K562 (cell line): ENCODE measurements around the gene CSF2RB. TPM values are rescaled to one million over a fixed set of nuclear protein-coding genes. Genes with fewer than 3 reads are reported as not detected.

Experiments
- ATAC-seq: fragments of 200-7000 bp; cut with Tn5 transposase; 3 replicates; pipeline ENCODE4 v1.9.1; 2020; ENCODE audit warnings: moderate library complexity
- BruUV-seq: library from RNA; stranded (reverse); fragments of 400-500 nt; replicated peaks from 2 replicates; lab custom pipeline; 2021; lab: Mats Ljungman, UMichigan
- CTCF ChIA-PET: fragments of 300-600 bp; formaldehyde crosslinking; extraction: SDS; loops from one replicate; lab custom pipeline; 2021; ENCODE audit warnings: low intra/inter-chr PET ratio; lab: Yijun Ruan, JAX
- POLR2A ChIA-PET: fragments of 300-600, 350-650 bp; sonication (Branson Sonifier 250); formaldehyde crosslinking; extraction: SDS; loops from one replicate; lab custom pipeline; 2021; ENCODE audit warnings: antibody characterized with exemption, inconsistent platforms; lab: Yijun Ruan, JAX
- DNase-seq, 4 experiments: peaks; one replicate each; pipeline versions ENCODE4 v3.0.0 to v3.0.0-alpha.2; 2011 to 2018; ENCODE audit warnings: low spot score in 3 of 4, mixed read lengths in 3 of 4; ENCODE audit errors: extremely low read depth in 1 of 4
- FAIRE-seq: peaks from 2 replicates; lab custom pipeline; 2011; peaks lifted over from hg19 to GRCh38; lab: Jason Lieb, UNC
- H2AFZ ChIP-seq: 2 replicates; pipeline ENCODE4 v1.6.0; 2011; ENCODE audit warnings: low read depth, low read length, control low read depth, inconsistent platforms
- H3K27ac ChIP-seq: fragments of 200-600 bp; 3 replicates; pipeline ENCODE4 v1.8.0; 2011; ENCODE audit warnings: low read depth, mild to moderate bottlenecking, control low read depth, inconsistent platforms, low read length, moderate library complexity, mixed read lengths; ENCODE audit errors: extremely low read depth
- H3K27me3 ChIP-seq, 2 experiments: fragments of 300-600 bp in 1 of 2; 2 replicates in 1 of 2; 3 replicates in 1 of 2; pipeline versions ENCODE4 v1.6.0 to v1.8.0; 2011; ENCODE audit warnings: inconsistent platforms in 2 of 2, low read length in 2 of 2, mild to moderate bottlenecking in 1 of 2, mixed read lengths in 1 of 2, moderate library complexity in 1 of 2; ENCODE audit not compliant: control insufficient read depth in 2 of 2, insufficient read depth in 2 of 2
- H3K36me3 ChIP-seq: fragments of 300-600 bp; 3 replicates; pipeline ENCODE4 v1.8.0; 2011; ENCODE audit warnings: mild to moderate bottlenecking, low read length, inconsistent platforms; ENCODE audit not compliant: control insufficient read depth, insufficient read depth
- H3K4me1 ChIP-seq, 2 experiments: fragments of 200-600 bp in 1 of 2; replicated peaks in 1 of 2; 2 replicates in 1 of 2; 3 replicates in 1 of 2; pipeline versions ENCODE4 v1.5.1 to v1.8.0; 2011; ENCODE audit warnings: inconsistent platforms in 2 of 2, low read length in 2 of 2, mild to moderate bottlenecking in 1 of 2, mixed read lengths in 1 of 2, moderate library complexity in 1 of 2; ENCODE audit not compliant: control insufficient read depth in 2 of 2, insufficient read depth in 2 of 2
- H3K4me2 ChIP-seq: 2 replicates; pipeline ENCODE4 v1.6.1; 2011; ENCODE audit warnings: low read length, control low read depth, inconsistent platforms, mixed read lengths; ENCODE audit not compliant: insufficient read depth
- H3K4me3 ChIP-seq: fragments of 200-600 bp; sonication (generic), shearing (Covaris generic); 2 replicates; pipeline ENCODE4 v1.5.1; 2016; ENCODE audit warnings: control low read depth, inconsistent platforms
- H3K79me2 ChIP-seq: fragments of 200-600 bp; 3 replicates; pipeline ENCODE4 v1.8.0; 2011; ENCODE audit warnings: low read length, inconsistent platforms; ENCODE audit not compliant: control insufficient read depth, insufficient read depth
- H3K9ac ChIP-seq, 2 experiments: 2 replicates each; pipeline versions ENCODE4 v1.6.0 to v1.6.1; 2011; ENCODE audit warnings: low read depth in 2 of 2, low read length in 2 of 2, control low read depth in 1 of 2, inconsistent platforms in 1 of 2, mild to moderate bottlenecking in 1 of 2, mixed read lengths in 1 of 2; ENCODE audit not compliant: insufficient read depth in 1 of 2
- H3K9me1 ChIP-seq: one replicate; pipeline ENCODE4 v1.6.0; 2011; ENCODE audit warnings: inconsistent platforms, mild to moderate bottlenecking, low read length, moderate library complexity; ENCODE audit not compliant: control insufficient read depth, insufficient read depth
- H3K9me3 ChIP-seq: replicated peaks from 2 replicates; pipeline ENCODE4 v1.5.1; 2011; ENCODE audit warnings: low read depth, low read length, inconsistent platforms; ENCODE audit not compliant: control insufficient read depth, insufficient read depth
- H4K20me1 ChIP-seq: replicated peaks from 2 replicates; pipeline ENCODE4 v1.6.1; 2011; ENCODE audit warnings: low read length, inconsistent platforms, mixed read lengths; ENCODE audit not compliant: control insufficient read depth, insufficient read depth
- EGR1 ChIP-seq: fragments of 450-650 bp; conservative IDR thresholded peaks from 2 replicates; pipeline ENCODE4 v1.6.1; 2017; ENCODE audit warnings: mild to moderate bottlenecking
- ESRRB ChIP-seq: fragments of 250-450 bp; sonication (Bioruptor Pico); IDR thresholded peaks from 2 replicates; pipeline ENCODE4 v1.5.0; 2020; ENCODE audit warnings: mild to moderate bottlenecking, moderate library complexity, borderline replicate concordance
- TAL1 ChIP-seq: fragments of 450-650 bp; IDR thresholded peaks from 2 replicates; pipeline ENCODE4 v1.6.1; 2016; ENCODE audit warnings: mild to moderate bottlenecking
- TFE3 ChIP-seq: fragments of 450-650 bp; formaldehyde crosslinking; IDR thresholded peaks from 2 replicates; pipeline ENCODE4 v1.4.0; 2020; ENCODE audit warnings: mild to moderate bottlenecking, mixed read lengths
- ZNF143 ChIP-seq: sonication (generic); formaldehyde crosslinking; IDR thresholded peaks from 2 replicates; pipeline ENCODE4 v1.9.0; 2022; ENCODE audit warnings: mild to moderate bottlenecking, missing genetic modification reagents
- WGBS: fragments of 100-300 bp; shearing (Covaris generic); methylation state at CpG from one replicate; pipeline ENCODE4 v1.1.6; 2016; ENCODE audit warnings: low coverage, mixed read lengths; ENCODE audit not compliant: insufficient coverage; ENCODE audit errors: missing lambda C conversion rate; 5-methylcytosine and 5-hydroxymethylcytosine counted together
- in situ Hi-C: fragments of 300-500 bp; cut with MboI; formaldehyde crosslinking; loops from 4 replicates; pipeline ENCODE4 v1.15.0; 2018; ENCODE audit warnings: inconsistent platforms, mixed read lengths
- intact Hi-C: fragments of 100-400 bp; cut with micrococcal nuclease; formaldehyde crosslinking; loops from 2 replicates; pipeline ENCODE4 v1.14.2; 2022
- polyA plus RNA-seq, 8 experiments: library from polyadenylated mRNA; depleted of rRNA in 4 of 8; stranded (reverse) in 5 of 8; unstranded in 3 of 8; fragments of >200 nt; fragmentation: Nextera tagmentation in 2 of 8; fragmentation: Illumina TruSeq in 1 of 8; extraction: Ambion mirVana in 2 of 8; extraction: Trizol in 1 of 8; gene quantifications; 2 replicates each; pipeline versions ENCODE4 v1.2.1 to v1.2.3, GENCODE V29; 2011 to 2014; ENCODE audit warnings: inconsistent platforms in 1 of 8, missing spikeins in 1 of 8
- total RNA-seq, 7 experiments: library from RNA; depleted of rRNA in 6 of 7; stranded (reverse); fragments of >200 nt in 6 of 7; fragmentation: Illumina TruSeq in 2 of 7; extraction: Trizol in 2 of 7; gene quantifications; 2 replicates each; pipeline versions ENCODE4 v1.2.1 to v1.2.3, GENCODE V29; 2011 to 2021; ENCODE audit warnings: low replicate concordance in 1 of 7
- TF ChIP-seq, protein P1 (sequence below), 2 experiments: fragments of 450-650 bp; IDR thresholded peaks; 2 replicates each; pipeline ENCODE4 v1.6.1; 2016; ENCODE audit warnings: mild to moderate bottlenecking in 2 of 2, borderline replicate concordance in 1 of 2, low read depth in 1 of 2, moderate library complexity in 1 of 2

Gene CSF2RB
- total and polyA plus RNA-seq, 9 of the 15 experiments (the other 6 are each of a cell fraction or from before 2014, with no cell fraction given): 0.04 to 1.0 (median 0.36) TPM

DNA sequence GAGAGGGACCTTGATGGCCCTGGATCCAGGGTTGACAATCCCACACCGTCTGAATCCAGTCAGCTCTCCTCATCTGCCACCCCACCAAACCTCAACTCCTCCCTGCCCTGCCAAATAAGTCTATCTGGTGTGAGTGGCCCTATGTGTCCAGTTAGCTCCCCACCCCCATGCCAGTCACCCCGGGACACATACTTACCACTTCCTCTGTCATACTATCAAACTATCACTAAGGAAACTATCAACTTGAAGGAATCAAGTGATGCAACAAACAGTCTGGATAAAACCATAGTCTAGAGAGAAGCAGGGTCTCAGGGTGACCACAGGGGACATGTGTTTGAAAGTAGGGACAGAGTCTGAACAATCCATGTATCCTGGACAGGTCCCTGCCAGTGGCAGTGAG is 13.2 kb upstream of the CSF2RB start:
- intact Hi-C loops (no loop called here), in situ Hi-C loops (no loop called here)
- H3K4me3 ChIP-seq: no peak overlapping the region
- no peak overlapping the region for H3K4me2 ChIP-seq
- no TSS peak for BruUV-seq
- TF ChIP-seq ZNF143 (CRISPR knock-in tag) (no peak), ESRRB (no peak)
- ChIA-PET POLR2A (no interaction called here), CTCF (no interaction called here)
- no peak overlapping the region for H3K9ac ChIP-seq
- peaks cover 0 to 5% of the 10 kb centered on the region in 2 experiments; a peak in 1 of 5 replicates for H3K4me1 ChIP-seq
- no peak for FAIRE-seq
- no peaks in the 10 kb centered on the region for H3K9me1 ChIP-seq
- no peak for DNase-seq
- H4K20me1 ChIP-seq: no peaks in the 10 kb centered on the region
- H3K27ac ChIP-seq: no peak overlapping the region
- no peaks in the 10 kb centered on the region for H3K36me3 ChIP-seq
- no peak for ATAC-seq
- H3K9me3 ChIP-seq: no peaks in the 10 kb centered on the region
- H3K27me3 ChIP-seq: peaks cover 0 to 9% of the 10 kb centered on the region in 2 experiments; a peak in 2 of 5 replicates
- 0% methylated on average over 1 of the region's 2 CpGs for WGBS
- H2AFZ ChIP-seq: no peak overlapping the region
- H3K79me2 ChIP-seq: no peaks in the 10 kb centered on the region

DNA sequence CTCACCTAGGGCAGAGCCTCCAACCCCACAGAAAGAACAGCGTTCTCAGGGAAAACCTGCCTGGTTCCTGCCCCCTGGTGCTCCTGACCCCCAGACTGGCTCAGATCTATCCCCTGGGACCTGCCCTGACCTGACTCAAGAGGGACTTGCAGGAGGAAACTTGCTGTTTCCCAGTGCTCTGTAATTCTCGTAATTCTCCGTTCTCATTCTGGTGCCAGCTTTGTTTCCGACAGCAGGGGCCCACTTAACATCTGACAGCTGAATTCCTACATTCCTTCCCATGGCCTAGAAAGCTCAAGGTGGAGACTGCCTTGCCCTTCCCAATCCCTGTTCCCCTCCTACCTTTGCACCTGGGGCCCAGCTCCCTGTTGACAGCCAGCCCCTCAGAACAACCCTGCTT is 12.5 kb upstream of the CSF2RB start:
- no peak overlapping the region for H3K9ac ChIP-seq
- DNase-seq (no peak), ATAC-seq (no peak), FAIRE-seq (no peak)
- H3K4me2 ChIP-seq: no peak overlapping the region
- peaks cover 0 to 13% of the 10 kb centered on the region in 2 experiments; a peak in 2 of 5 replicates for H3K27me3 ChIP-seq
- peaks cover 0 to 5% of the 10 kb centered on the region in 2 experiments; a peak in 1 of 5 replicates for H3K4me1 ChIP-seq
- 4% methylated on average over 4 of the region's 4 CpGs for WGBS
- no peaks in the 10 kb centered on the region for H3K79me2 ChIP-seq
- BruUV-seq: no TSS peak
- CTCF ChIA-PET: no interaction called here
- no peaks in the 10 kb centered on the region for H3K9me3 ChIP-seq
- intact Hi-C loops (no loop called here), in situ Hi-C loops (no loop called here)
- no peak overlapping the region for H3K4me3 ChIP-seq
- H3K27ac ChIP-seq: no peak overlapping the region
- H4K20me1 ChIP-seq: no peaks in the 10 kb centered on the region
- no peak overlapping the region for H2AFZ ChIP-seq
- no peaks in the 10 kb centered on the region for H3K9me1 ChIP-seq
- POLR2A ChIA-PET: interaction anchor here (0.7 kb wide), 1 partner anchor 59 kb away, joined by 3 read pairs; no protein-coding TSS in a partner anchor
- H3K36me3 ChIP-seq: no peaks in the 10 kb centered on the region
- TF ChIP-seq, protein P1, sequence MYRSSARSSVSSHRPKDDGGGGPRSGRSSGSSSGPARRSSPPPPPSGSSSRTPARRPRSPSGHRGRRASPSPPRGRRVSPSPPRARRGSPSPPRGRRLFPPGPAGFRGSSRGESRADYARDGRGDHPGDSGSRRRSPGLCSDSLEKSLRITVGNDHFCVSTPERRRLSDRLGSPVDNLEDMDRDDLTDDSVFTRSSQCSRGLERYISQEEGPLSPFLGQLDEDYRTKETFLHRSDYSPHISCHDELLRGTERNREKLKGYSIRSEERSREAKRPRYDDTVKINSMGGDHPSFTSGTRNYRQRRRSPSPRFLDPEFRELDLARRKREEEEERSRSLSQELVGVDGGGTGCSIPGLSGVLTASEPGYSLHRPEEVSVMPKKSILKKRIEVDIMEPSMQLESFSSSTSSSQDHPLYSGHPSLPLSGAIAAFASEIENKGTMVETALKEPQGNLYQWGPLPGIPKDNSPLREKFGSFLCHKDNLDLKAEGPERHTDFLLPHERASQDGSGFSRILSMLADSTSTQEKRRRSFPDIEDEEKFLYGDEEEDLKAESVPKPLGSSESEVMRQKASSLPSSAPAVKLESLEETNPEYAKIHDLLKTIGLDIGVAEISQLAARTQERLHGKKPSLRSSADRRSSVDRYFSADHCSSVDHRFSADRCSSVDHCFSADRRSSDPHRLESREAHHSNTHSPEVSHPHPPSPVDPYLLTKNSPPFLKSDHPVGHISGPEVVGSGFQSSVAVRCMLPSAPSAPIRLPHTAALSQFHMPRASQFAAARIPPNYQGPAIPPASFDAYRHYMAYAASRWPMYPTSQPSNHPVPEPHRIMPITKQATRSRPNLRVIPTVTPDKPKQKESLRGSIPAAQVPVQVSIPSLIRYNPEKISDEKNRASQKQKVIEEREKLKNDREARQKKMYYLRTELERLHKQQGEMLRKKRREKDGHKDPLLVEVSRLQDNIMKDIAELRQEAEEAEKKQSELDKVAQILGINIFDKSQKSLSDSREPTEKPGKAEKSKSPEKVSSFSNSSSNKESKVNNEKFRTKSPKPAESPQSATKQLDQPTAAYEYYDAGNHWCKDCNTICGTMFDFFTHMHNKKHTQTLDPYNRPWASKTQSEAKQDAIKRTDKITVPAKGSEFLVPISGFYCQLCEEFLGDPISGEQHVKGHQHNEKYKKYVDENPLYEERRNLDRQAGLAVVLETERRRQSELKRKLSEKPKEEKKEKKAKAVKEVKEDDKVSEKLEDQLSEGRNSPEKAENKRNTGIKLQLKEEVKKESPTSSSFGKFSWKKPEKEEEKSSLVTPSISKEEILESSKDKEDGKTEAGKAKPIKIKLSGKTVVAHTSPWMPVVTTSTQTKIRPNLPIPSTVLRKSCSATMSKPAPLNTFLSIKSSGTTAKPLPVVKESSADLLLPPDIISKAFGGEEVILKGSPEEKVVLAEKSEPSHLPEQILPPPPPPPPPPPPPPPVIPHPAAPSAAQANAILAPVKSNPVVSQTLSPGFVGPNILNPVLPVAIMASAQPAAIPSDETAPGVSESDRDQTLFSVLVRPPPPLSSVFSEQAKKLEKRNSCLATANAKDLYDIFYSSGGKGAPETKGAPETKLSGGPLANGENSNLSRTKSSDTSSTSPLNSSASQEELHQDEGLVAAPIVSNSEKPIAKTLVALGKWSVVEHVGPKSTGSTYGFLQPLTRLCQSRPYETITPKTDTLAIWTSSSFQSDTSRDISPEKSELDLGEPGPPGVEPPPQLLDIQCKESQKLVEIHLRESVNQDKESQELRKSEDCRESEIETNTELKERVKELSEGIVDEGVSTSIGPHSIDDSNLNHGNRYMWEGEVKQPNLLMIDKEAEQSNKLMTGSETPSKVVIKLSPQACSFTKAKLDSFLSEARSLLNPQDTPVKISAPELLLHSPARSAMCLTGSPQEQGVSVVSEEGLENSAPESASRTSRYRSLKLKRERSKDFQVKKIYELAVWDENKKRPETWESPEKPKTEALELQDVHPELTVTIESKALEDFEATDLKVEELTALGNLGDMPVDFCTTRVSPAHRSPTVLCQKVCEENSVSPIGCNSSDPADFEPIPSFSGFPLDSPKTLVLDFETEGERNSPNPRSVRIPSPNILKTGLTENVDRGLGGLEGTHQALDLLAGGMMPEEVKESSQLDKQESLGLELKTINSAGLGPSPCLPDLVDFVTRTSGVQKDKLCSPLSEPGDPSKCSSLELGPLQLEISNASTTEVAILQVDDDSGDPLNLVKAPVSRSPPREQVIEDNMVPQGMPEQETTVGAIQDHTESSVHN (IDR thresholded peaks at IDR 0.05; ENCODE audit: borderline replicate concordance in 1 of 2, low read depth in 1 of 2): no peak
- TF ChIP-seq TFE3 (CRISPR knock-in tag) (no peak), EGR1 (no peak), TAL1 (no peak)
